Ishikawa (cell line): ENCODE results near the gene EPB41L2.

Experiments
- CEBPB ChIP-seq: IDR thresholded peaks from 2 replicates; pipeline ENCODE4 v1.6.1; 2012
- CREB1 ChIP-seq: IDR thresholded peaks from 2 replicates; pipeline ENCODE4 v1.6.1; 2012; ENCODE audit warnings: low read depth
- EGR1 ChIP-seq: IDR thresholded peaks from 2 replicates; pipeline ENCODE4 v1.6.1; 2012
- EP300 ChIP-seq: IDR thresholded peaks from 2 replicates; pipeline ENCODE4 v1.6.1; 2012; ENCODE audit warnings: borderline replicate concordance
- FOXM1 ChIP-seq: IDR thresholded peaks from 2 replicates; pipeline ENCODE4 v1.6.1; 2012; ENCODE audit warnings: low read depth, borderline replicate concordance
- MAX ChIP-seq: IDR thresholded peaks from 2 replicates; pipeline ENCODE4 v1.6.1; 2012
- NFIC ChIP-seq: IDR thresholded peaks from 2 replicates; pipeline ENCODE4 v1.6.1; 2012
- RAD21 ChIP-seq: IDR thresholded peaks from 2 replicates; pipeline ENCODE4 v1.6.1; 2012; ENCODE audit warnings: low read depth
- REST ChIP-seq: IDR thresholded peaks from 2 replicates; pipeline ENCODE4 v1.6.1; 2012; ENCODE audit warnings: low read depth, mild to moderate bottlenecking
- TAF1 ChIP-seq: IDR thresholded peaks from 2 replicates; pipeline ENCODE4 v1.6.1; 2012; ENCODE audit warnings: low read depth, mild to moderate bottlenecking
- TEAD4 ChIP-seq: IDR thresholded peaks from 2 replicates; pipeline ENCODE4 v1.6.1; 2012
- USF1 ChIP-seq: IDR thresholded peaks from 2 replicates; pipeline ENCODE4 v1.6.1; 2012
- YY1 ChIP-seq: IDR thresholded peaks from 2 replicates; pipeline ENCODE4 v1.6.1; 2012; ENCODE audit warnings: low read depth

GRCh38 chr6:130933712-130934200 is 129.3 kb downstream of the EPB41L2 start:
- no peak for TF ChIP-seq MAX
- no peak for TF ChIP-seq USF1
- TF ChIP-seq TAF1 = no peak
- TF ChIP-seq CEBPB = no peak
- no peak for TF ChIP-seq EP300
- no peak for TF ChIP-seq YY1
- TF ChIP-seq CREB1 = no peak
- TF ChIP-seq REST = no peak
- peak; percentile 64 for TF ChIP-seq TEAD4
- TF ChIP-seq RAD21 = no peak
- TF ChIP-seq FOXM1 = no peak
- no peak for TF ChIP-seq NFIC
- no peak for TF ChIP-seq EGR1
